ENCODE results near the gene MXRA7.
A peak's percentile ranks its signal among the peaks of the same experiment; 100 is the strongest.

DNA sequence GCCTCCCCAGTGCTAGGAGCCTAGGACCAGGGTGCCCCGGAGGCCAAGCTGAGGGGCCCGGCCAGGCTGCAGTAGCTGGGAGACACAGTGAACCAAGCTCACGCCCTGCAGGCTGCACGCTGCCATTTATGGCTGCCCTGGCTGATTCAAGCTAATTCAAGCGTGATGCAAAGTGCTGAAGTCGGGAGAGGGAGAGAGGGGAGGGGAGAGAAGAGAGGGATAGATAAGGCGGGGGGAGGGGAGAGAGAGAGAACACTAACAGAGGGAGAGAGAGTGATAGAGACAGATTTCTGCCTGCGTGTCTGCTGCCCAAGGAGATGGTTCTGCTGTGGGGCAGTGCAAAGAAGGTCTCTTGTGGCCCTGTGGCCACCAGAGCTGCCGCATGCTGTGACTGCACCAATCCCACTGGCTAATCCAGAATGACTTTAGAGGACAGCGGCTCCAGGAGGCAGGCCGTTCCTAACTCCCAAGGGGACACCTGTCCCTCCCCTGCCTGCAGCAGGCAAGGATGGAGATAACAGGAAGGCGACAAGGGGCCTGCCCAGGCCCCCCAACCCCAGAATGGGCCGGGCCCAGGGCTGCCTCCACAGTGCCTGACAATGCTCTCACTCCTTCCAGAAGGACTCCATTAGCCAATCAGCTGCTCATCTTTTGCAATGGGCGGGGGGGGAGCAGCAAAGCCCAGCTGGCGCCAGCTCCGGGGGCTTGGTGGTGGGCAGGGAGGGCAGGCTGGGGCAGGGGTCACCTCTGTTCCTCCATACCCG lies 12.9 kb downstream of the MXRA7 start:
- TF ChIP-seq, protein P1, sequence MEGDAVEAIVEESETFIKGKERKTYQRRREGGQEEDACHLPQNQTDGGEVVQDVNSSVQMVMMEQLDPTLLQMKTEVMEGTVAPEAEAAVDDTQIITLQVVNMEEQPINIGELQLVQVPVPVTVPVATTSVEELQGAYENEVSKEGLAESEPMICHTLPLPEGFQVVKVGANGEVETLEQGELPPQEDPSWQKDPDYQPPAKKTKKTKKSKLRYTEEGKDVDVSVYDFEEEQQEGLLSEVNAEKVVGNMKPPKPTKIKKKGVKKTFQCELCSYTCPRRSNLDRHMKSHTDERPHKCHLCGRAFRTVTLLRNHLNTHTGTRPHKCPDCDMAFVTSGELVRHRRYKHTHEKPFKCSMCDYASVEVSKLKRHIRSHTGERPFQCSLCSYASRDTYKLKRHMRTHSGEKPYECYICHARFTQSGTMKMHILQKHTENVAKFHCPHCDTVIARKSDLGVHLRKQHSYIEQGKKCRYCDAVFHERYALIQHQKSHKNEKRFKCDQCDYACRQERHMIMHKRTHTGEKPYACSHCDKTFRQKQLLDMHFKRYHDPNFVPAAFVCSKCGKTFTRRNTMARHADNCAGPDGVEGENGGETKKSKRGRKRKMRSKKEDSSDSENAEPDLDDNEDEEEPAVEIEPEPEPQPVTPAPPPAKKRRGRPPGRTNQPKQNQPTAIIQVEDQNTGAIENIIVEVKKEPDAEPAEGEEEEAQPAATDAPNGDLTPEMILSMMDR (IDR thresholded peaks at IDR 0.05): peak; percentile 5
- TF ChIP-seq EZH2 (IDR thresholded peaks at IDR 0.05): no peak
